OCI-LY3 (cell line): ENCODE results near the gene PARP12.

ENCODE experiments used
- H2AFZ ChIP-seq: fragments of 200-600, 300-600 bp; shearing (Covaris generic); 2 replicates; pipeline ENCODE4 v1.6.0; 2014; ENCODE audit warnings: antibody characterized with exemption, low read depth, low read length
- H3K27ac ChIP-seq: fragments of 200-600, 300-600 bp; sonication (generic); 2 replicates; pipeline ENCODE4 v1.5.1; 2014; ENCODE audit warnings: mild to moderate bottlenecking, low read length, moderate library complexity, mixed read lengths
- H3K27me3 ChIP-seq: fragments of 200-600, 300-600 bp; sonication (generic); 2 replicates; pipeline ENCODE4 v1.6.1; 2014; ENCODE audit warnings: low read depth, low read length, mixed read lengths
- H3K36me3 ChIP-seq: fragments of 200-600, 300-600 bp; sonication (generic); replicated peaks from 2 replicates; pipeline ENCODE3; 2014; ENCODE audit warnings: low read depth, low read length, mixed read lengths
- H3K4me1 ChIP-seq: fragments of 300-600, 200-600 bp; sonication (generic); 2 replicates; pipeline ENCODE4 v1.6.1; 2014; ENCODE audit warnings: low read length, mixed read lengths
- H3K4me2 ChIP-seq: fragments of 200-600, 300-600 bp; sonication (generic); 2 replicates; pipeline ENCODE4 v1.6.1; 2014; ENCODE audit warnings: low read length, mixed read lengths
- H3K4me3 ChIP-seq: fragments of 300-600, 200-600 bp; sonication (generic); 2 replicates; pipeline ENCODE4 v1.5.1; 2014; ENCODE audit warnings: antibody characterized with exemption, mild to moderate bottlenecking, low read length, moderate library complexity
- H3K79me2 ChIP-seq: fragments of 300-600, 200-600 bp; shearing (Covaris generic); 2 replicates; pipeline ENCODE4 v1.6.1; 2014; ENCODE audit warnings: mild to moderate bottlenecking, low read length, mixed read lengths
- H3K9ac ChIP-seq: fragments of 300-600, 200-600 bp; shearing (Covaris generic); 2 replicates; pipeline ENCODE4 v1.6.0; 2014; ENCODE audit warnings: mild to moderate bottlenecking, low read length, moderate library complexity
- H3K9me3 ChIP-seq: fragments of 200-600, 300-600 bp; shearing (Covaris generic); 2 replicates; pipeline ENCODE4 v1.6.1; 2014; ENCODE audit warnings: low read length, mixed read lengths; ENCODE audit not compliant: insufficient read depth
- H4K20me1 ChIP-seq: fragments of 200-600, 300-600 bp; sonication (generic); 2 replicates; pipeline ENCODE4 v1.6.1; 2016; ENCODE audit warnings: low read length, mixed read lengths; ENCODE audit not compliant: insufficient read depth
- EZH2phosphoT487 ChIP-seq: fragments of 200-600 bp; shearing (Covaris generic); IDR thresholded peaks from 2 replicates; pipeline ENCODE4 v1.6.1; 2018; ENCODE audit warnings: antibody characterized with exemption, mixed run types, low read depth
- TF ChIP-seq, protein P1 (sequence below): fragments of 200-600, 300-600 bp; sonication (generic); IDR thresholded peaks from 2 replicates; pipeline ENCODE4 v1.5.1; 2014; ENCODE audit warnings: antibody characterized with exemption, low read length, low read depth

Gene PARP12

DNA sequence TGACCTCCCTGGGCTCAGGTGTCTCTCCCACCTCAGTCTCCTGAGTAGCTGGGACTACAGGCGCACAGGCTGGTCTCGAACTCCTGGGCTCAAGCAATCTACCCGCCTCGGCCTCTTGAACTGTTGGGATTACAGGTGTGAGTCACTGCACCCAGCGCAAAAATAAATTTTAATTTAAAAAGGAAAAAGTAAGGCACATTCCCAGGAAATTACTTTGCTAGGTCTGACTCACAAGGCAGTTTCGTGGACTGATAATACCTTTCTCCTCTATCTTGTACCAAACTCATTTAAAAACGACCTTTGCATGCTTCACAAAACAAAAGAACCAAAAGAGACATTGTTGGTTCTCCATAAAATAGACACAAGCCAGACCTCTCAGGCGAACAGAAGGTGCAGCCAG lies 29.7 kb downstream of the PARP12 start:
- Histone ChIP-seq H3K9me3 (no peaks in the 10 kb centered on the region), H3K27me3 (peaks cover 10% of the 10 kb centered on the region; the same call in 1 of the 2 replicates), H4K20me1 (no peaks in the 10 kb centered on the region), H3K27ac (no peak overlapping the region), H2AFZ (no peak overlapping the region), H3K79me2 (no peaks in the 10 kb centered on the region), H3K9ac (no peak overlapping the region), H3K4me1 (peaks cover 8% of the 10 kb centered on the region), H3K4me2 (no peak overlapping the region), H3K36me3 (no peaks in the 10 kb centered on the region), H3K4me3 (no peak overlapping the region)
- TF ChIP-seq, protein P1, sequence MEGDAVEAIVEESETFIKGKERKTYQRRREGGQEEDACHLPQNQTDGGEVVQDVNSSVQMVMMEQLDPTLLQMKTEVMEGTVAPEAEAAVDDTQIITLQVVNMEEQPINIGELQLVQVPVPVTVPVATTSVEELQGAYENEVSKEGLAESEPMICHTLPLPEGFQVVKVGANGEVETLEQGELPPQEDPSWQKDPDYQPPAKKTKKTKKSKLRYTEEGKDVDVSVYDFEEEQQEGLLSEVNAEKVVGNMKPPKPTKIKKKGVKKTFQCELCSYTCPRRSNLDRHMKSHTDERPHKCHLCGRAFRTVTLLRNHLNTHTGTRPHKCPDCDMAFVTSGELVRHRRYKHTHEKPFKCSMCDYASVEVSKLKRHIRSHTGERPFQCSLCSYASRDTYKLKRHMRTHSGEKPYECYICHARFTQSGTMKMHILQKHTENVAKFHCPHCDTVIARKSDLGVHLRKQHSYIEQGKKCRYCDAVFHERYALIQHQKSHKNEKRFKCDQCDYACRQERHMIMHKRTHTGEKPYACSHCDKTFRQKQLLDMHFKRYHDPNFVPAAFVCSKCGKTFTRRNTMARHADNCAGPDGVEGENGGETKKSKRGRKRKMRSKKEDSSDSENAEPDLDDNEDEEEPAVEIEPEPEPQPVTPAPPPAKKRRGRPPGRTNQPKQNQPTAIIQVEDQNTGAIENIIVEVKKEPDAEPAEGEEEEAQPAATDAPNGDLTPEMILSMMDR, result no peak
- no peak for TF ChIP-seq EZH2phosphoT487

- TF ChIP-seq, protein P1, result no peak
- no peak for TF ChIP-seq EZH2phosphoT487
- Histone ChIP-seq H3K36me3 (no peaks in the 10 kb centered on the region), H3K4me2 (no peak overlapping the region), H3K4me3 (no peak overlapping the region), H3K27me3 (peaks cover 10% of the 10 kb centered on the region; the same call in 1 of the 2 replicates), H3K9ac (no peak overlapping the region), H3K9me3 (no peaks in the 10 kb centered on the region), H3K79me2 (no peaks in the 10 kb centered on the region), H4K20me1 (no peaks in the 10 kb centered on the region), H3K4me1 (peaks cover 3% of the 10 kb centered on the region), H3K27ac (no peak overlapping the region), H2AFZ (no peak overlapping the region)
These were observed 31.4 kb downstream of the PARP12 start for GRCh38 chr7:140031364-140031763.

DNA sequence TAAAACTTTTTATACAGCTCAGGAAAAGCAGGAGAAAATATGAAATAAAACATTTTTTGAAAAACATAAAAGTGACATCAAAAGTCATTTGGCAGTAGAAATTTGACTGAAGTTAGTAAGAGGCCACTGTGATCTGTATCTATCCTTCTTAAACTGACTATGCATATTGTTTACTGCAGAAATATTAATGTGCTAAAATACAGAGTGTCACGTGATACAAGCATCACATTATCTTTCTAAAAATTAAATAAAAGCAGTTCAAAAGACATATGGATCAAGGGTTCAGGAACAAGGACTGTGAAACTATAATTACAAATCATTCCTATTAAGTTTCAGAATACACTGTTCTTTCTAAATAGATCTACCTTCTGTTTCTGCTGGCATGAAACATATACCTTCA lies 33.7 kb downstream of the PARP12 start:
- H3K4me1 ChIP-seq, result no peaks in the 10 kb centered on the region
- TF ChIP-seq, protein P1, result no peak
- TF ChIP-seq EZH2phosphoT487, result no peak
- 0 out of 2 replicates have a peak, but pooled peaks cover 3% of the 10 kb centered on the region for H3K27me3 ChIP-seq
- no peak overlapping the region for H2AFZ ChIP-seq
- no peak overlapping the region for H3K27ac ChIP-seq
- H3K79me2 ChIP-seq, result no peaks in the 10 kb centered on the region
- H4K20me1 ChIP-seq, result no peaks in the 10 kb centered on the region
- no peaks in the 10 kb centered on the region for H3K36me3 ChIP-seq
- H3K4me2 ChIP-seq, result no peak overlapping the region
- H3K9me3 ChIP-seq, result no peaks in the 10 kb centered on the region
- H3K9ac ChIP-seq, result no peak overlapping the region
- H3K4me3 ChIP-seq, result no peak overlapping the region

- Histone ChIP-seq H3K36me3 (no peaks in the 10 kb centered on the region), H3K4me3 (no peak overlapping the region), H3K4me2 (no peak overlapping the region), H4K20me1 (no peaks in the 10 kb centered on the region), H3K4me1 (no peaks in the 10 kb centered on the region), H3K9ac (no peak overlapping the region), H3K27ac (no peak overlapping the region), H3K79me2 (no peaks in the 10 kb centered on the region), H2AFZ (no peak overlapping the region), H3K9me3 (no peaks in the 10 kb centered on the region), H3K27me3 (0 out of 2 replicates have a peak, but pooled peaks cover 3% of the 10 kb centered on the region)
- no peak for TF ChIP-seq EZH2phosphoT487
- TF ChIP-seq, protein P1, result no peak
These were observed 34.4 kb downstream of the PARP12 start for GRCh38 chr7:140028311-140028710.
